ENCODE measurements around the gene CDC42EP3.
A peak's percentile ranks its signal among the peaks of the same experiment; 100 is the strongest.

The CDC42EP3 gene

GRCh38 chr2:37695336-37695735 lies 23.9 kb upstream of the CDC42EP3 start:
- H3K79me2 ChIP-seq = no peaks in the 10 kb centered on the region
- H3K9ac ChIP-seq = no peak overlapping the region
- no peak overlapping the region for H3K4me3 ChIP-seq (ENCODE audit: low read depth, low read length)
- no peaks in the 10 kb centered on the region for H3K4me1 ChIP-seq
- no peak overlapping the region for H3K4me2 ChIP-seq (ENCODE audit: low read length)
- no peak overlapping the region for H2AFZ ChIP-seq
- H3K27ac ChIP-seq = no peak overlapping the region
- no peaks in the 10 kb centered on the region for H3K36me3 ChIP-seq (ENCODE audit: control insufficient read depth, insufficient read depth, low read length)
- no peaks in the 10 kb centered on the region for H3K9me3 ChIP-seq (ENCODE audit: control insufficient read depth, low read length)
- TF ChIP-seq CTCF (IDR thresholded peaks at IDR 0.05) = no peak
- no peaks in the 10 kb centered on the region for H3K27me3 ChIP-seq (ENCODE audit: control insufficient read depth, insufficient read depth, low read length)

- no peak overlapping the region for H3K9ac ChIP-seq
- no peak overlapping the region for H3K4me2 ChIP-seq (ENCODE audit: low read length)
- no peak for TF ChIP-seq CTCF (IDR thresholded peaks at IDR 0.05)
- no peak overlapping the region for H3K27ac ChIP-seq
- H3K27me3 ChIP-seq (ENCODE audit: control insufficient read depth, insufficient read depth, low read length) = no peaks in the 10 kb centered on the region
- no peak overlapping the region for H2AFZ ChIP-seq
- no peaks in the 10 kb centered on the region for H3K36me3 ChIP-seq (ENCODE audit: control insufficient read depth, insufficient read depth, low read length)
- no peaks in the 10 kb centered on the region for H3K79me2 ChIP-seq
- H3K9me3 ChIP-seq (ENCODE audit: control insufficient read depth, low read length) = no peaks in the 10 kb centered on the region
- no peak overlapping the region for H3K4me3 ChIP-seq (ENCODE audit: low read depth, low read length)
- H3K4me1 ChIP-seq = no peaks in the 10 kb centered on the region
Measured at GRCh38 chr2:37692711-37693110, 21.3 kb upstream of the CDC42EP3 start.

- Histone ChIP-seq H3K9ac (no peak overlapping the region), H3K27ac (no peak overlapping the region)
Measured at GRCh38 chr2:37689751-37690150, 18.3 kb upstream of the CDC42EP3 start.

GRCh38 chr2:37688771-37689468 lies 17.5 kb upstream of the CDC42EP3 start:
- Histone ChIP-seq H3K9ac (no peak overlapping the region), H3K27ac (no peak overlapping the region)

More at GRCh38 chr2:37689751-37690150, 18.3 kb upstream of the CDC42EP3 start:
- no peaks in the 10 kb centered on the region for H3K9me3 ChIP-seq (ENCODE audit: control insufficient read depth, low read length)
- no peak overlapping the region for H3K4me2 ChIP-seq (ENCODE audit: low read length)
- no peaks in the 10 kb centered on the region for H3K4me1 ChIP-seq
- no peaks in the 10 kb centered on the region for H3K27me3 ChIP-seq (ENCODE audit: control insufficient read depth, insufficient read depth, low read length)
- H3K36me3 ChIP-seq (ENCODE audit: control insufficient read depth, insufficient read depth, low read length) = no peaks in the 10 kb centered on the region
- no peaks in the 10 kb centered on the region for H3K79me2 ChIP-seq
- TF ChIP-seq CTCF (IDR thresholded peaks at IDR 0.05) = no peak
- H3K4me3 ChIP-seq (ENCODE audit: low read depth, low read length) = no peak overlapping the region
- no peak overlapping the region for H2AFZ ChIP-seq

More at GRCh38 chr2:37688771-37689468, 17.5 kb upstream of the CDC42EP3 start:
- no peaks in the 10 kb centered on the region for H3K27me3 ChIP-seq (ENCODE audit: control insufficient read depth, insufficient read depth, low read length)
- H3K4me1 ChIP-seq = no peaks in the 10 kb centered on the region
- H3K4me2 ChIP-seq (ENCODE audit: low read length) = no peak overlapping the region
- no peaks in the 10 kb centered on the region for H3K36me3 ChIP-seq (ENCODE audit: control insufficient read depth, insufficient read depth, low read length)
- H2AFZ ChIP-seq = peak overlapping the region; percentile 26
- no peak for TF ChIP-seq CTCF (IDR thresholded peaks at IDR 0.05)
- no peaks in the 10 kb centered on the region for H3K79me2 ChIP-seq
- H3K4me3 ChIP-seq (ENCODE audit: low read depth, low read length) = no peak overlapping the region
- H3K9me3 ChIP-seq (ENCODE audit: control insufficient read depth, low read length) = no peaks in the 10 kb centered on the region
